ENCODE data around the gene GSX2. TPM values are rescaled to one million over a fixed set of nuclear protein-coding genes. Genes with fewer than 3 reads are reported as not detected.
A peak's percentile ranks its signal among the peaks of the same experiment; 100 is the strongest.

The GSX2 gene
- total RNA-seq, 1 donor from 2014 or later, result not detected

DNA sequence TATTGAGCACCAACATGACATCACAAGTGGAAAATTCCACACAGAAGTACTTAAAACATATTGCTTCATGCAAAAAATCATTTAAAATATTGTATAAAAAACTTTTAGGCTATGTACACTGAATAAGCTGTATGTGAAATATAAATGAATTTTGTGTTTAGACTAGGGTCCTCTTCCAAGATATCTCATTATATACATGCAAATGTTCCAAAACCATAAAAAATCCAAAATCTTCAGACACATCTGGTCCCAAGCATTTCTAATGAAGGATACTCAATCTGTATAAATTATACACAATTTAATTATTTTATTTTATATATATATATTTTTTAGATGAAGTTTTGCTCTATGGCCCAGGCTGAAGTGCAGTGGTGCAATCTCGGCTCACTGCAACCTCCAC is 10.1 kb upstream of the GSX2 start:
- peaks cover 25% of the 10 kb centered on the region for H3K27me3 Mint-ChIP-seq (ENCODE audit: unreplicated experiment)
- TF ChIP-seq, protein P1, sequence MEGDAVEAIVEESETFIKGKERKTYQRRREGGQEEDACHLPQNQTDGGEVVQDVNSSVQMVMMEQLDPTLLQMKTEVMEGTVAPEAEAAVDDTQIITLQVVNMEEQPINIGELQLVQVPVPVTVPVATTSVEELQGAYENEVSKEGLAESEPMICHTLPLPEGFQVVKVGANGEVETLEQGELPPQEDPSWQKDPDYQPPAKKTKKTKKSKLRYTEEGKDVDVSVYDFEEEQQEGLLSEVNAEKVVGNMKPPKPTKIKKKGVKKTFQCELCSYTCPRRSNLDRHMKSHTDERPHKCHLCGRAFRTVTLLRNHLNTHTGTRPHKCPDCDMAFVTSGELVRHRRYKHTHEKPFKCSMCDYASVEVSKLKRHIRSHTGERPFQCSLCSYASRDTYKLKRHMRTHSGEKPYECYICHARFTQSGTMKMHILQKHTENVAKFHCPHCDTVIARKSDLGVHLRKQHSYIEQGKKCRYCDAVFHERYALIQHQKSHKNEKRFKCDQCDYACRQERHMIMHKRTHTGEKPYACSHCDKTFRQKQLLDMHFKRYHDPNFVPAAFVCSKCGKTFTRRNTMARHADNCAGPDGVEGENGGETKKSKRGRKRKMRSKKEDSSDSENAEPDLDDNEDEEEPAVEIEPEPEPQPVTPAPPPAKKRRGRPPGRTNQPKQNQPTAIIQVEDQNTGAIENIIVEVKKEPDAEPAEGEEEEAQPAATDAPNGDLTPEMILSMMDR (IDR thresholded peaks at IDR 0.05; ENCODE audit: unreplicated experiment), result no peak
- H3K9me3 Mint-ChIP-seq (ENCODE audit: unreplicated experiment), result no peaks in the 10 kb centered on the region
- H3K36me3 Mint-ChIP-seq (ENCODE audit: low read depth, unreplicated experiment), result no peaks in the 10 kb centered on the region
- H3K4me3 Mint-ChIP-seq (ENCODE audit: unreplicated experiment), result no peak overlapping the region
- DNase-seq (ENCODE audit: low spot score), result no peak
- H3K4me1 Mint-ChIP-seq (ENCODE audit: unreplicated experiment), result peaks cover 25% of the 10 kb centered on the region
- no peak overlapping the region for H3K27ac Mint-ChIP-seq (ENCODE audit: unreplicated experiment)

DNA sequence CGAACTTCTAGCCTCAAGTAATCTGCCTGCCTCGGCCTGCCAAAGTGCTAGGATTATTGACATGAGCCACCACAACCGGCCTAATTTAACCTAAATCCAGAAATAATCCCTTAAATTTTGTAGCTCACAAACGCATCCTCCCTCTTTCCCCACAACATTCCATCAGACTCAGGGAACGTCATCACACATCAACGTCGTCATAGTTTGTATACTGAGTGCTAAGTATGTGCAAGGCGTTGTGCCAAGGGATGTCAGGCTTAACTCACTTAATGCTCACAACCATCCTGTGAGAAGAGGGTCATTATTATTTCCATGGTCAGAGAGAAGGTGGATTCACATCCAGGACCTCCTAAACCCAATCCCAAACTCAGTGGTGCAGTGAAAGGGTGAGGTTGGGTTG is 9.6 kb upstream of the GSX2 start:
- TF ChIP-seq, protein P1 (IDR thresholded peaks at IDR 0.05; ENCODE audit: unreplicated experiment), result no peak
- no peaks in the 10 kb centered on the region for H3K36me3 Mint-ChIP-seq (ENCODE audit: low read depth, unreplicated experiment)
- peaks cover 25% of the 10 kb centered on the region for H3K27me3 Mint-ChIP-seq (ENCODE audit: unreplicated experiment)
- H3K4me3 Mint-ChIP-seq (ENCODE audit: unreplicated experiment), result no peak overlapping the region
- H3K27ac Mint-ChIP-seq (ENCODE audit: unreplicated experiment), result no peak overlapping the region
- peaks cover 30% of the 10 kb centered on the region for H3K4me1 Mint-ChIP-seq (ENCODE audit: unreplicated experiment)
- DNase-seq (ENCODE audit: low spot score), result no peak
- H3K9me3 Mint-ChIP-seq (ENCODE audit: unreplicated experiment), result no peaks in the 10 kb centered on the region

DNA sequence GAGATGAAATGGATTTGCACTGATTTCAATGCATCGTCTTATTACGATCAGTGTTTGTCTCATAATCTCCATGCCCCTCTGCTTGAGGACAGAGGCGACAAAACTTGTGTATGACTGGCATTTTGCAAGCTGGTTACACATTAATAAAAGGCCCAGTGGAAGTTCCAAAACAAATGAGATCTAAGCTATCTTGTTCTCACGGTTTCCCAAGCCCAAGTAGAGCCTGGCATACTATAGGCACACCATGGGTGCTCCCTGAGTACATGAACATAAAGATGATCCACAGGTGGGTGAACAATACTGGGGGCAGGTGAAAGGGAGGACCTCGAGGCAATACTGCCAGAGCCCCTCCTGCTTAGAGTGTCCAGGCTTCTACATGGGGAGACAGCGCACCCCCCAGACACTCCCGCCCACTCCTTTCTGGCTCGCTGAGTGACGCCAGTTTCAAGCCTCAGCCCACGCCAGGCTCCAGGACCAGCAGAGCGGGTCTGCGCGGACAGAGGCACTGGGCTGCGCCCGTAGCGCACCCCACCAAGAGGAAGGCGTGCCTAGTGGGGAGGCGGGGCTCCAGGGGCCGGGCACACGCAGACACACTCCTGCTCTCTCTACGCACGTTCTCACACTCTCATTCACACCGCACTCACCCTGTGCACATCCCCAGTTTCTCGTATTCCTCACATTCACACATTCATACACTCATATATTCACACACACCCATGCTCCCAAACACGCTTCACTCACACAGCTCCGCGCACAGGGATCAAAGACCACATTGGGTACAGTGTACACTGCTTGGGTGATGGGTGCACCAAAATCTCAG is 8.9 kb upstream of the GSX2 start:
- TF ChIP-seq, protein P1 (IDR thresholded peaks at IDR 0.05; ENCODE audit: unreplicated experiment), result no peak
- Mint-ChIP-seq H3K4me1 (ENCODE audit: unreplicated experiment) (peaks cover 33% of the 10 kb centered on the region), H3K4me3 (ENCODE audit: unreplicated experiment) (peak overlapping the region; percentile 89), H3K36me3 (ENCODE audit: low read depth, unreplicated experiment) (peaks cover under 1% of the 10 kb centered on the region), H3K27ac (ENCODE audit: unreplicated experiment) (no peak overlapping the region), H3K27me3 (ENCODE audit: unreplicated experiment) (peaks cover 27% of the 10 kb centered on the region), H3K9me3 (ENCODE audit: unreplicated experiment) (no peaks in the 10 kb centered on the region)
- no peak for DNase-seq (ENCODE audit: low spot score)

DNA sequence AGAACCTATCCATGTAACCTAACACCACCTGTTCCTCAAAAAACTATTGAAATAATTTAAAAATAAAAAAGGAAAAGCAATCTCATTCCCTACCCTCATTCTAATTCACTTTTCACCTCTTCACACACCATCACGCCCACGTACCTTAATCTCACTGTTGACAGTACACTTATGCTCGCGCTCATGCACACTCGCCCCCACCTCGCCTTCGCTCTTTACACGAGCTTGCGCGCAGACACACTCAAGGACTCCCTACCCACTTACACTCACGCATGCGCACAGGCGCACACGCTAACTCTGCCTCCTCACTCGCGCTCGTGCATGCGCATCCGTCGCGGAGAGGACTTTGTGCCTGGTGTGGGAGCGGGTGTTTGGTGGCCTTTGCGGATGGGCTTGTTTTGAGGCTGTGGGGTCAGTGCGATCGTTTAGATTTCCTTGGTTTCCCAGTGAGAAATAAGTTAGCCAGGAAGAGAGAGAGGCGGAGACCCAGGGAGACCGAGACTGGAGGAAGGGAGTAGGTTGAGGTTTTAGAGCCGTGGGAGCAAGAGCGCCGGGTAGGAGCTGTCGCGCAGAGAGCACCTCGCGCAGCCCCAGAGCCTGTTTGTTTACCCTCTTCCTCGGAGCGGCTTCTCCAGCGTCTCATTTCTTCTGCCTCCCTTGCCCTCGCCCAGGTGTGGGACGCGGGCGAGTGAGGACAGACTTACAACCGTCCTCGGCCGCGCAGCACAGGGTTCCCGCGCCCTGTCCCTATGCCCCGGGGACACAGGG is 8.1 kb upstream of the GSX2 start:
- Mint-ChIP-seq H3K4me1 (ENCODE audit: unreplicated experiment) (peaks cover 41% of the 10 kb centered on the region), H3K27me3 (ENCODE audit: unreplicated experiment) (peaks cover 32% of the 10 kb centered on the region), H3K27ac (ENCODE audit: unreplicated experiment) (peak overlapping the region; percentile 6), H3K4me3 (ENCODE audit: unreplicated experiment) (peak overlapping the region; percentile 89), H3K36me3 (ENCODE audit: low read depth, unreplicated experiment) (peaks cover 4% of the 10 kb centered on the region), H3K9me3 (ENCODE audit: unreplicated experiment) (no peaks in the 10 kb centered on the region)
- TF ChIP-seq, protein P1 (IDR thresholded peaks at IDR 0.05; ENCODE audit: unreplicated experiment), result no peak
- no peak for DNase-seq (ENCODE audit: low spot score)
